Gastrocnemius medialis (tissue), 4 donors: ENCODE data around the gene HOXA9. TPM values are rescaled to one million over a fixed set of nuclear protein-coding genes. Genes with fewer than 3 reads are reported as not detected.

Experiments used
- ATAC-seq, 2 donors: fragments of 150-250 bp; one replicate each; pipeline ENCODE4 v1.9.1; 2016
- DNase-seq, 2 donors: peaks; one replicate each; pipeline ENCODE4 v3.0.0-alpha.2; 2019
- H3K27ac ChIP-seq, 4 donors: fragments of 200-600 bp; sonication (generic); 1 replicate in 1 of 4; 2 replicates in 3 of 4; pipeline ENCODE4 v1.5.1; 2016 to 2018; ENCODE audit warnings: mild to moderate bottlenecking in 2 of 4, moderate library complexity in 1 of 4
- H3K27me3 ChIP-seq, 3 donors: fragments of 200-600 bp; sonication (generic) in 2 of 3; 1 replicate in 1 of 3; 2 replicates in 2 of 3; pipeline versions ENCODE4 v1.5.1 to v1.6.0; 2016 to 2019; ENCODE audit warnings: mild to moderate bottlenecking in 1 of 3, moderate library complexity in 1 of 3
- H3K36me3 ChIP-seq, 2 donors: fragments of 200-600 bp; sonication (generic) in 1 of 2; one replicate each; pipeline ENCODE4 v1.5.1; 2017 to 2018
- H3K4me1 ChIP-seq, 2 donors: fragments of 200-600 bp; sonication (generic) in 1 of 2; one replicate each; pipeline ENCODE4 v1.5.1; 2016 to 2017; ENCODE audit warnings: mild to moderate bottlenecking in 2 of 2
- H3K4me3 ChIP-seq, 4 donors: fragments of 200-600 bp; sonication (generic) in 3 of 4; 1 replicate in 1 of 4; 2 replicates in 3 of 4; pipeline ENCODE4 v1.5.1; 2016 to 2019; ENCODE audit warnings: mild to moderate bottlenecking in 2 of 4
- H3K9me3 ChIP-seq, 3 donors: fragments of 200-600 bp; sonication (generic) in 2 of 3; 1 replicate in 1 of 3; 2 replicates in 2 of 3; pipeline ENCODE4 v1.5.1; 2016 to 2019
- POLR2A ChIP-seq, 2 donors: fragments of 450-650 bp; IDR thresholded peaks; one replicate each; pipeline ENCODE4 v1.6.1; 2017; ENCODE audit warnings: antibody characterized with exemption in 2 of 2, mild to moderate bottlenecking in 2 of 2, moderate library complexity in 2 of 2
- in situ Hi-C, 4 donors: fragments of 200-750 bp; cut with MboI; loops; one replicate each; pipeline versions ENCODE4 v1.15.0 to v1.8.0; 2017; ENCODE audit warnings: low sequenced_read_pairs in 4 of 4
- intact Hi-C: fragments of 100-400 bp; cut with DNase I; formaldehyde crosslinking; loops from one replicate; pipeline ENCODE4 v1.15.1; 2023; ENCODE audit warnings: low total_unique reads
- total RNA-seq, 4 donors: library from RNA; depleted of rRNA; stranded (reverse); fragments of >200 nt; gene quantifications; one replicate each; pipeline versions ENCODE4 v1.1.0 to v1.2.3, GENCODE V29; 2016
- TF ChIP-seq, protein P1 (sequence below), 5 experiments: fragments of 450-650 bp in 3 of 5; fragments of 200-600 bp in 2 of 5; sonication (generic) in 2 of 5; IDR thresholded peaks in 4 of 5; conservative IDR thresholded peaks in 1 of 5; 1 replicate in 4 of 5; 2 replicates in 1 of 5; pipeline ENCODE4 v1.5.1; 2016 to 2019; ENCODE audit warnings: antibody characterized with exemption in 5 of 5, mild to moderate bottlenecking in 3 of 5, moderate library complexity in 3 of 5

HOXA9 gene
- total RNA-seq, 4 donors from 2014 or later: 18.9 to 30.3 (median 19.5) TPM

DNA sequence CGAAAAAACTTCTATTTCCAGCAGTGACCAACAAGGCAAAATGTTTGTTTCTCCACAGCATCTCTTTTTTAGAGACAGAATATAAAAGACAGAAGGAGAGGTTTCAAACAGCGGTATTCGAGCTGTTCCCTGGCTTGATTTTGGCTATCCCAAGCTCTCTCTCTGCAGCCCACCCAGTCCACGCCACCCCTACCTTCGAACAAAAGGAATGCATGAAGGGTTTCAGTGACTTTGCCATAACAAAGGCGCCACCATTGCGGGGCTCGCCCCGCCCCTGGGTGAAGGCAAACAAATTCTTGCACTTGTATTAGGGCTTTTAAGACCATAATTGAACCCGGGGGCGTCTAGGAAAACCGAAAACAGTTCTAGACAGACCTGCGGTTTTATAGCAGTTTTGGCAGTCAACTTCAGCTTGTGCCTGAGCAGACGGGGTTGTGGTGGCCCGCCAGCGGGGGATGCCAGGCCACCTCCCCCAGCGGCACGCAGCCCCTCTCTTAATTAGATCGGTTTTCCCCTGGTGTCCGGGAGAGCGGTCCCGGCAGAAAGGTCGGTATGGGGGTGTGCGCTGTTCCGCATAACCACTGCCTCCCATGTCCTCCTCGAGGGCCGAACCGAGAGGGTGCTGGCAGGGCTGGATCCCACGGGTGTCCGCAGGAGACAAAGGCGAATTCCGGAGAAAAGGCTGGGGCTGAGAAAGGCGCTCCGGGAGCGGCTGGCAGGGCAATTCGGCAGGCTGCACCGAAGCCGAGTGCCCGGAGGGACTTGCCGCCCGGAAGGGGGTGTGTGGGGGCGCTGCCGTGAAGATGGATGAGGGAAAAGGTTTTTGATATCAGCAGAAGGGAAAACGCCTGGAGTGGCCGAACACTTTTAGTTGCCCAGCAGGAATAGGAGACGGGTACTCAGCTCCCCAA lies 22.4 kb upstream of the HOXA9 start:
- Histone ChIP-seq H3K4me1 (peaks cover 18 to 42% of the 10 kb centered on the region in 2 donors), H3K27me3 (peaks cover 0 to 6% (median 3%) of the 10 kb centered on the region in 3 donors), H3K36me3 (no peaks in the 10 kb centered on the region), H3K27ac (peak overlapping the region; percentile 90 to 99 (median 95)), H3K4me3 (peak overlapping the region; percentile 37 to 73 (median 52)), H3K9me3 (no peaks in the 10 kb centered on the region)
- intact Hi-C loops: loop anchor here (5.0 to 10.0 kb wide), 2 partner anchors 1225 to 1437 kb away; partner anchors contain the start of gene CREB5
- ATAC-seq (no peak), DNase-seq (no peak)
- no peak for TF ChIP-seq POLR2A (IDR thresholded peaks at IDR 0.05)
- TF ChIP-seq, protein P1, sequence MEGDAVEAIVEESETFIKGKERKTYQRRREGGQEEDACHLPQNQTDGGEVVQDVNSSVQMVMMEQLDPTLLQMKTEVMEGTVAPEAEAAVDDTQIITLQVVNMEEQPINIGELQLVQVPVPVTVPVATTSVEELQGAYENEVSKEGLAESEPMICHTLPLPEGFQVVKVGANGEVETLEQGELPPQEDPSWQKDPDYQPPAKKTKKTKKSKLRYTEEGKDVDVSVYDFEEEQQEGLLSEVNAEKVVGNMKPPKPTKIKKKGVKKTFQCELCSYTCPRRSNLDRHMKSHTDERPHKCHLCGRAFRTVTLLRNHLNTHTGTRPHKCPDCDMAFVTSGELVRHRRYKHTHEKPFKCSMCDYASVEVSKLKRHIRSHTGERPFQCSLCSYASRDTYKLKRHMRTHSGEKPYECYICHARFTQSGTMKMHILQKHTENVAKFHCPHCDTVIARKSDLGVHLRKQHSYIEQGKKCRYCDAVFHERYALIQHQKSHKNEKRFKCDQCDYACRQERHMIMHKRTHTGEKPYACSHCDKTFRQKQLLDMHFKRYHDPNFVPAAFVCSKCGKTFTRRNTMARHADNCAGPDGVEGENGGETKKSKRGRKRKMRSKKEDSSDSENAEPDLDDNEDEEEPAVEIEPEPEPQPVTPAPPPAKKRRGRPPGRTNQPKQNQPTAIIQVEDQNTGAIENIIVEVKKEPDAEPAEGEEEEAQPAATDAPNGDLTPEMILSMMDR (IDR thresholded peaks at IDR 0.05 in 4 of 5, conservative IDR thresholded peaks at IDR 0.05 in 1 of 5): no peak
- in situ Hi-C loops: loop anchor here in 3 of 4 donors (10.0 to 25.0 kb wide), 5 partner anchors 900 to 1425 kb away; partner anchors contain the start of gene CREB5 (in 1 of the 3)

DNA sequence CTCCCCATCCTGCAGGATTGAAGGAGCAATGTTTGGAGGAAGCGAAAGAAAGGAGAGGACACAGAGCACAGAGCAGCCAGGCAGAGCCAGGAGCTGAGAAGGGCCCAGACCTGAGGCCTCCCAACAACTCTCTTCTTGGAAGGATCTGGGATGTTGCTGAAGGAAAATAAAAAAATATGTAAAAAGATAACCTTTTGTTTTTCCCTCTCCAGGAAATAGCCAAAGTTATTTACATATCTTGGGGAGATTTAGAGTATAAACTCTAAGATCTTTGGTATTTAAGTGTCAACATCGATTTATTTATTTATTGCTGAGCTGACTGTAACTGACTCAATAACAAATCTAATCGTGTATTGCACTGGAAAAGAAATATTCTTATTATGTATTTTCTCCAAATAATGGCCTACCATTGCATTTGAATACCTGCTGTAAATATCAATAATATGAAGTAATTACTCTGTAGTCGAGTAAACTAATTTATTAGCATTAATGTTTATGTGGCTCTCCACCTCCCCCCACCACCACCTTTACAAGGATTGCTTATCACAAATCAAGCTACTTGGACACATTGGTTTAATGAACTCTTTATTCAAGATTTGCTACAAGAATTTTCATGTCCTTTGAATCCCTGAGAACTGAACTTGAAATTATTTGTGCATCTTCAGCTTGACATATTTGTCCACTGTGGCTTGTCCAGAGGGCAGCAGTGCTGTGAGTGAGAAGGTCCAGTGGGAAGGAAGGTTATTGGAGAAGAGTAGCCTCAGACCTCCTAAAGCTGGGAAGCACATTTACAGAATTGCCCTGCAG lies 21.5 kb upstream of the HOXA9 start:
- H3K27ac ChIP-seq: peak overlapping the region; percentile 90 to 99 (median 95)
- no peak for ATAC-seq
- intact Hi-C loops (loop anchor here (5.0 to 10.0 kb wide), 2 partner anchors 1225 to 1438 kb away; partner anchors contain the start of gene CREB5), in situ Hi-C loops (loop anchor here in 3 of 4 donors (10.0 to 25.0 kb wide), 5 partner anchors 900 to 1425 kb away; partner anchors contain the start of gene CREB5 (in 1 of the 3))
- TF ChIP-seq POLR2A (IDR thresholded peaks at IDR 0.05): no peak
- TF ChIP-seq, protein P1 (IDR thresholded peaks at IDR 0.05 in 4 of 5, conservative IDR thresholded peaks at IDR 0.05 in 1 of 5): no peak
- peak overlapping the region; percentile 61 to 92 (median 70) for H3K4me3 ChIP-seq
- H3K36me3 ChIP-seq: no peaks in the 10 kb centered on the region
- peaks cover 25 to 51% of the 10 kb centered on the region in 2 donors for H3K4me1 ChIP-seq
- peaks cover 0 to 8% (median 3%) of the 10 kb centered on the region in 3 donors for H3K27me3 ChIP-seq
- no peak for DNase-seq
- H3K9me3 ChIP-seq: no peaks in the 10 kb centered on the region

DNA sequence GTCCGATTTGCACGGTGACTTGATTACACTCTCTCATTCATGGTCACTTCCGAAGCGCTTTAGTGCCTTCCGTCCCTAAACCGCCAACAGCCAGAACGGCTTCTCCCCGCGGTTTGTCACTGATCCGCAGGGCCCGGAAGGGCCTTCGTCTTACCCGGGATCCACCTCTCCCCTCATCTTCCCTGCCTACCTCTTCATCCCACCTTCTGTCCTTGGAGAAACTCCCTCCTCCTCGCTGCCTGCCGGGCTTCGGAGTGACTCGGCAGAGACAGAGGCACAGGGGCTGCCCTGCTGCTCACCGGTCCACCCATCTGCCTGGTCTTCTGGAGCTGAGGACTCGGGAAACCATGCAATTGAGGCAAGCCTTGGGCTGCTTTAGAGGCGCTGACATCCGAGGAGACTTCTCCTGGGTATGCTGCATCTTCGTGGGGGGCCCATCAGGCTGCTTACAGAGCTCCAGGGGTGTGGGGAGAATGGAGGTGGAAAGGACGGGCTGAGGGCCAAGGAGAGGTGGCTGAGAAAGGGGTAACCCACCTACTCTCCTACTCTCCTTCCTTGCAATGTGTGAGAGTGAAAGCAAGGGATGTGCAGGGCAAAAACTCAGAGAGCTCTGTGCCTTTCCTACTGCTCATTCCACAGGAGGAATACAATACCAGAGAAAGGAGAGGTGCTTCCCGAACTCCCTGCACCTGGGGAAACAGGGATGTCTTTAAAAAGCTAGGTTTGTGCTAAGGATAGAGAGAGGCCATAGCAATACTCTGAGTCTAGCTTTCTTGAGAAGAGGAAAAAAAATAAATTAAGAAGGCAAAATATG lies 20.7 kb upstream of the HOXA9 start:
- H3K9me3 ChIP-seq: no peaks in the 10 kb centered on the region
- TF ChIP-seq, protein P1 (IDR thresholded peaks at IDR 0.05 in 4 of 5, conservative IDR thresholded peaks at IDR 0.05 in 1 of 5): no peak
- TF ChIP-seq POLR2A (IDR thresholded peaks at IDR 0.05): no peak
- H3K4me3 ChIP-seq: peak overlapping the region; percentile 61 to 92 (median 70)
- H3K36me3 ChIP-seq: no peaks in the 10 kb centered on the region
- peak overlapping the region; percentile 90 to 99 (median 95) for H3K27ac ChIP-seq
- H3K27me3 ChIP-seq: peaks cover 0 to 8% (median 3%) of the 10 kb centered on the region in 3 donors
- ATAC-seq (no peak), DNase-seq (peak in 1 of 2 donors; percentile 25)
- intact Hi-C loops (loop anchor here (5.0 to 10.0 kb wide), 2 partner anchors 1226 to 1439 kb away; partner anchors contain the start of gene CREB5), in situ Hi-C loops (loop anchor here in 3 of 4 donors (10.0 to 25.0 kb wide), 5 partner anchors 901 to 1424 kb away; partner anchors contain the start of gene CREB5 (in 1 of the 3))
- peaks cover 25 to 52% of the 10 kb centered on the region in 2 donors for H3K4me1 ChIP-seq
